ENCODE results near the gene TNIK. TPM values are rescaled to one million over a fixed set of nuclear protein-coding genes. Genes with fewer than 3 reads are reported as not detected.

Gene TNIK
- total and polyA plus RNA-seq, 2 experiments from 2014 or later, result 14.6 to 34.3 TPM

DNA sequence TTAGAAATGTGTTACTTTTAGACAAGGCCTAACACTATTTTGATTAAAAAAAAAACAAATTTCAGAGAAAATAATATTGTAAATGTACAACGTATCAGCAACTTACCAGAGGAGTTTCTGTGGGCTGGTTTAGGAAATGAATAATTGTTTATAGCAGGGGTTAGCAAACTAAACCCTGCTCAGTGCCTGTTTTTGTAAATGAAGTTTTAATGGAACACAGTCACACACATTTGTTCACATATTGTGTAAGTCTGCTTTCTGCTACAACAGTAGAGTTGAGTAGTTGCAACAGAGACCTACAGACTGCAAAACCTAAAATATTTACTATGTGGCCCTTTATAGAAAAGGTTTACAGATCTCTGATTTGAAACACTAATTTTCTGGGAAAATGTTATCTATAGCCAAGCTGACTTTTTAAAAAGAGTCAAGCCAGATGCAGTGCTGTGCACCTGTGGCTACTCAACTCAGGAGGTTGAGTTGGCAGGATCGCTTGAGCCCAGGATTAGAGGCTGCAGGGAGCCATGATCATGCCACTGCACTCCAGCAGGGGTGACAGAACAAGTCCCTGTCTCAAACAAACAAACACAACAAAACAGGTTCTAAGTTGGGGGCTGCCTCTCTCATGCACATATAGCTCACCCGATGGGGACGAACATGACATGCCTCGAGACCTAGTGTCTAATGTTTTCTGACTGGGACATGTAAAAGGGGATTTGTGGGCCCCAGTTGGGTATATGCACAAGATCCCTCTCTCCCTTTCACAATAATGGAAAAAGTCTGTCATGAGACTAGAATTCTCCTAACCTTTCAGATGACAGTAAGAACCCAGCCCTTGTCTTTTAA is 182.5 kb downstream of the TNIK start:
- H3K27me3 ChIP-seq (ENCODE audit: insufficient read depth), result no peaks in the 10 kb centered on the region
- Mint-ChIP-seq H3K36me3 (ENCODE audit: low read depth) (0 out of 3 replicates have a peak, but pooled peaks cover 4% of the 10 kb centered on the region), H3K4me3 (no peak overlapping the region), H3K27me3 (ENCODE audit: insufficient read depth, low read depth, poor library complexity) (no peaks in the 10 kb centered on the region), H3K27ac (peak overlapping the region; percentile 47; the same call in 1 of the 2 replicates), H3K9me3 (no peaks in the 10 kb centered on the region; the same call in 2 of the 3 replicates), H3K4me1 (peaks cover 26% of the 10 kb centered on the region)
- H3F3A ChIP-seq (replicated peaks; ENCODE audit: low read depth), result no peaks in the 10 kb centered on the region
- no peaks in the 10 kb centered on the region for H3K36me3 ChIP-seq (ENCODE audit: insufficient read depth)
- ATAC-seq, result peak; percentile 66
- H4K20me1 ChIP-seq (replicated peaks; ENCODE audit: insufficient read depth), result no peaks in the 10 kb centered on the region
- H3K4me3 ChIP-seq, result no peak overlapping the region
- H3K9me2 ChIP-seq (ENCODE audit: insufficient read depth), result peaks cover 3% of the 10 kb centered on the region; the same call in 1 of the 2 replicates
- peak; percentile 16 for DNase-seq (ENCODE audit: low spot score)
- peaks cover 14% of the 10 kb centered on the region for H3K79me2 ChIP-seq (replicated peaks; ENCODE audit: insufficient read depth)
- peak overlapping the region; percentile 39; the same call in 1 of the 2 replicates for H3K27ac ChIP-seq (ENCODE audit: low read depth)
- H2AFZ ChIP-seq, result no peak overlapping the region
- TF ChIP-seq ZNF114 (CRISPR knock-in tag; IDR thresholded peaks at IDR 0.05) (no peak), STAT1 (IDR thresholded peaks at IDR 0.05; ENCODE audit: unreplicated experiment) (no peak), EZH2phosphoT487 (IDR thresholded peaks at IDR 0.05; ENCODE audit: unreplicated experiment) (no peak)
- no peak overlapping the region for H3K4me2 ChIP-seq
- peaks cover 18% of the 10 kb centered on the region for H3K4me1 ChIP-seq (ENCODE audit: insufficient read depth)

DNA sequence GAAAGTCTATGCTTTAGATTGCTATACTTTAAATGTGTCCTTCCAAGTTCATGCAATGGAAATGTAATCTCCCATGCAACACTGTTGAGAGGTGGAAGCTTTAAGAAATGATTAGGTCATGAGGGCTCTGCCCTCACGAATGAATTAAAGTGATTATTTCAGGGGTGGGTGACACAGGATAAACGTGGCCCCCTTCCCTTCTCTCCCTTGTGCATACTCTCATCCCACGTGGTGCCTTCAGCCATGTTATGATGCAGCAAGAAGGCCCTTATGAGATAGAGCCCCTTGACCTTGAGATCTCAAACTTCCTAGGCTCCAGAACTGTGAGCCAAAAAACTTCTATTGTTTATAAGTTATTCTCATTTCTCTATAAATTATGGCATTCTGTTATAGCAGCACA is 183.3 kb downstream of the TNIK start:
- H4K20me1 ChIP-seq (replicated peaks; ENCODE audit: insufficient read depth), result no peaks in the 10 kb centered on the region
- no peak overlapping the region for H3K4me3 ChIP-seq
- H3K9me2 ChIP-seq (ENCODE audit: insufficient read depth), result peaks cover 4% of the 10 kb centered on the region; the same call in 1 of the 2 replicates
- peaks cover 26% of the 10 kb centered on the region for H3K4me1 Mint-ChIP-seq
- H3K27ac ChIP-seq (ENCODE audit: low read depth), result no peak overlapping the region
- no peak overlapping the region for H3K4me3 Mint-ChIP-seq
- 0 out of 3 replicates have a peak, but pooled peaks cover 4% of the 10 kb centered on the region for H3K36me3 Mint-ChIP-seq (ENCODE audit: low read depth)
- H3K4me1 ChIP-seq (ENCODE audit: insufficient read depth), result peaks cover 18% of the 10 kb centered on the region
- H3K79me2 ChIP-seq (replicated peaks; ENCODE audit: insufficient read depth), result peaks cover 18% of the 10 kb centered on the region
- no peaks in the 10 kb centered on the region for H3K27me3 ChIP-seq (ENCODE audit: insufficient read depth)
- no peak overlapping the region for H2AFZ ChIP-seq
- H3K36me3 ChIP-seq (ENCODE audit: insufficient read depth), result no peaks in the 10 kb centered on the region
- DNase-seq (ENCODE audit: low spot score) (no peak), ATAC-seq (no peak)
- H3F3A ChIP-seq (replicated peaks; ENCODE audit: low read depth), result no peaks in the 10 kb centered on the region
- no peaks in the 10 kb centered on the region; the same call in 2 of the 3 replicates for H3K9me3 Mint-ChIP-seq
- no peaks in the 10 kb centered on the region for H3K27me3 Mint-ChIP-seq (ENCODE audit: insufficient read depth, low read depth, poor library complexity)
- H3K4me2 ChIP-seq, result no peak overlapping the region
- no peak overlapping the region for H3K27ac Mint-ChIP-seq
- TF ChIP-seq, protein P1, sequence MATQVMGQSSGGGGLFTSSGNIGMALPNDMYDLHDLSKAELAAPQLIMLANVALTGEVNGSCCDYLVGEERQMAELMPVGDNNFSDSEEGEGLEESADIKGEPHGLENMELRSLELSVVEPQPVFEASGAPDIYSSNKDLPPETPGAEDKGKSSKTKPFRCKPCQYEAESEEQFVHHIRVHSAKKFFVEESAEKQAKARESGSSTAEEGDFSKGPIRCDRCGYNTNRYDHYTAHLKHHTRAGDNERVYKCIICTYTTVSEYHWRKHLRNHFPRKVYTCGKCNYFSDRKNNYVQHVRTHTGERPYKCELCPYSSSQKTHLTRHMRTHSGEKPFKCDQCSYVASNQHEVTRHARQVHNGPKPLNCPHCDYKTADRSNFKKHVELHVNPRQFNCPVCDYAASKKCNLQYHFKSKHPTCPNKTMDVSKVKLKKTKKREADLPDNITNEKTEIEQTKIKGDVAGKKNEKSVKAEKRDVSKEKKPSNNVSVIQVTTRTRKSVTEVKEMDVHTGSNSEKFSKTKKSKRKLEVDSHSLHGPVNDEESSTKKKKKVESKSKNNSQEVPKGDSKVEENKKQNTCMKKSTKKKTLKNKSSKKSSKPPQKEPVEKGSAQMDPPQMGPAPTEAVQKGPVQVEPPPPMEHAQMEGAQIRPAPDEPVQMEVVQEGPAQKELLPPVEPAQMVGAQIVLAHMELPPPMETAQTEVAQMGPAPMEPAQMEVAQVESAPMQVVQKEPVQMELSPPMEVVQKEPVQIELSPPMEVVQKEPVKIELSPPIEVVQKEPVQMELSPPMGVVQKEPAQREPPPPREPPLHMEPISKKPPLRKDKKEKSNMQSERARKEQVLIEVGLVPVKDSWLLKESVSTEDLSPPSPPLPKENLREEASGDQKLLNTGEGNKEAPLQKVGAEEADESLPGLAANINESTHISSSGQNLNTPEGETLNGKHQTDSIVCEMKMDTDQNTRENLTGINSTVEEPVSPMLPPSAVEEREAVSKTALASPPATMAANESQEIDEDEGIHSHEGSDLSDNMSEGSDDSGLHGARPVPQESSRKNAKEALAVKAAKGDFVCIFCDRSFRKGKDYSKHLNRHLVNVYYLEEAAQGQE (IDR thresholded peaks at IDR 0.05; ENCODE audit: unreplicated experiment), result no peak
- TF ChIP-seq ZNF331 (CRISPR knock-in tag; IDR thresholded peaks at IDR 0.05; ENCODE audit: low read depth), result no peak
- no peak for TF ChIP-seq CTCF (conservative IDR thresholded peaks at IDR 0.05; ENCODE audit: low read depth in 2 of 2)
- no peak for TF ChIP-seq EZH2 (IDR thresholded peaks at IDR 0.05; ENCODE audit: low read depth, unreplicated experiment)
- TF ChIP-seq EZH2phosphoT487 (IDR thresholded peaks at IDR 0.05; ENCODE audit: unreplicated experiment), result no peak
- TF ChIP-seq ZNF114 (CRISPR knock-in tag; IDR thresholded peaks at IDR 0.05), result no peak
- no peak for TF ChIP-seq CREB1 (CRISPR knock-in tag; IDR thresholded peaks at IDR 0.05; ENCODE audit: low read depth)
